HG03175 (cell line): ENCODE results near the gene STYK1.
"Not testable (repeated sequence)": the region's sequence is repeated elsewhere in the genome, so short reads cannot be mapped to it uniquely, and the experiment has no call there.

ENCODE experiments used
- ATAC-seq: cut with Tn5 transposase; IDR thresholded peaks from one replicate; pipeline ENCODE4 v1.9.1; 2021; ENCODE audit warnings: mild to moderate bottlenecking, moderate library complexity; ENCODE audit not compliant: unreplicated experiment

STYK1 gene

GRCh38 chr12:10623131-10623530 lies 50.7 kb downstream of the STYK1 start:
- ATAC-seq, result no peak

- no peak for ATAC-seq
Observed at GRCh38 chr12:10621278-10621677, 52.6 kb downstream of the STYK1 start.

- no peak for ATAC-seq
Observed at GRCh38 chr12:10620078-10620779, 53.6 kb downstream of the STYK1 start.

- ATAC-seq, result no peak
Observed at GRCh38 chr12:10618338-10618987, 55.4 kb downstream of the STYK1 start.

- ATAC-seq, result no peak
Observed at GRCh38 chr12:10617863-10618262, 56.0 kb downstream of the STYK1 start.

GRCh38 chr12:10615532-10615931 lies 58.3 kb downstream of the STYK1 start:
- no peak for ATAC-seq

GRCh38 chr12:10614056-10614370 lies 59.8 kb downstream of the STYK1 start:
- ATAC-seq, result no peak

- ATAC-seq, result peak; percentile 97
Observed at GRCh38 chr12:10613349-10614055, 60.4 kb downstream of the STYK1 start, which contains the start of gene MAGOHB. TSS of gene MAGOHB (minus strand) at chr12:10613609. CDS start at chr12:10613532, 77 bp downstream.

GRCh38 chr12:10612984-10613348 lies 60.9 kb downstream of the STYK1 start:
- ATAC-seq, result peak; percentile 6

- no peak for ATAC-seq
Observed at GRCh38 chr12:10612110-10612509, 61.7 kb downstream of the STYK1 start.

GRCh38 chr12:10611258-10611657 lies 62.6 kb downstream of the STYK1 start:
- not testable (repeated sequence) for ATAC-seq

GRCh38 chr12:10610188-10610587 lies 63.7 kb downstream of the STYK1 start:
- no peak for ATAC-seq

- no peak for ATAC-seq
Observed at GRCh38 chr12:10607885-10608458, 65.9 kb downstream of the STYK1 start.

GRCh38 chr12:10601860-10602259 lies 72.0 kb downstream of the STYK1 start:
- ATAC-seq, result no peak

- no peak for ATAC-seq
Observed at GRCh38 chr12:10600988-10601387, 72.9 kb downstream of the STYK1 start.

GRCh38 chr12:10595881-10596280 lies 78.0 kb downstream of the STYK1 start:
- ATAC-seq, result no peak

GRCh38 chr12:10590966-10591365 lies 82.9 kb downstream of the STYK1 start:
- ATAC-seq, result no peak

- no peak for ATAC-seq
Observed at GRCh38 chr12:10584415-10584814, 89.4 kb downstream of the STYK1 start.

- no peak for ATAC-seq
Observed at GRCh38 chr12:10582704-10583103, 91.1 kb downstream of the STYK1 start.

GRCh38 chr12:10582133-10582532 lies 91.7 kb downstream of the STYK1 start:
- ATAC-seq, result not testable (repeated sequence)

- ATAC-seq, result no peak
Observed at GRCh38 chr12:10574307-10574706, 99.5 kb downstream of the STYK1 start.

GRCh38 chr12:10572021-10572490 lies 101.8 kb downstream of the STYK1 start:
- ATAC-seq, result not testable (repeated sequence)
